Endodermal cell (in vitro differentiated cells): ENCODE results near the gene PPM1A. TPM values are rescaled to one million over a fixed set of nuclear protein-coding genes. Genes with fewer than 3 reads are reported as not detected.

ENCODE experiments used
- DNase-seq: peaks from one replicate; pipeline ENCODE4 v3.0.0-alpha.2; 2017
- H3K27ac ChIP-seq: 2 replicates; pipeline ENCODE4 v1.5.1; 2013; ENCODE audit warnings: mild to moderate bottlenecking, low read depth, low read length, moderate library complexity
- H3K27me3 ChIP-seq: 2 replicates; pipeline ENCODE4 v1.6.1; 2013; ENCODE audit warnings: mild to moderate bottlenecking, low read length, moderate library complexity; ENCODE audit not compliant: insufficient read depth, control insufficient read depth, poor library complexity, severe bottlenecking
- H3K36me3 ChIP-seq: 2 replicates; pipeline ENCODE4 v1.7.0; 2013; ENCODE audit warnings: mild to moderate bottlenecking, low read length, moderate library complexity; ENCODE audit not compliant: control insufficient read depth, insufficient read depth
- H3K4me1 ChIP-seq: one replicate; pipeline ENCODE4 v1.7.0; 2013; ENCODE audit warnings: low read length; ENCODE audit not compliant: control insufficient read depth, insufficient read depth
- H3K4me3 ChIP-seq: 2 replicates; pipeline ENCODE4 v1.5.1; 2013; ENCODE audit warnings: mild to moderate bottlenecking, low read length, moderate library complexity
- H3K9ac ChIP-seq: 2 replicates; pipeline ENCODE4 v1.6.1; 2013; ENCODE audit warnings: mild to moderate bottlenecking, low read length, moderate library complexity; ENCODE audit not compliant: poor library complexity, severe bottlenecking; ENCODE audit errors: extremely low read depth
- H3K9me3 ChIP-seq: 2 replicates; pipeline ENCODE4 v1.6.1; 2013; ENCODE audit warnings: mild to moderate bottlenecking, low read length, moderate library complexity; ENCODE audit not compliant: control insufficient read depth
- H3K27ac Mint-ChIP-seq: 2 replicates; pipeline ENCODE4 v1.8.0; 2020; ENCODE audit warnings: mixed read lengths
- H3K27me3 Mint-ChIP-seq: 2 replicates; pipeline ENCODE4 v1.8.0; 2021; ENCODE audit warnings: mild to moderate bottlenecking, mixed read lengths; ENCODE audit not compliant: insufficient read depth
- H3K36me3 Mint-ChIP-seq: 2 replicates; pipeline ENCODE4 v1.8.0; 2020; ENCODE audit warnings: low read depth, mixed read lengths
- H3K4me1 Mint-ChIP-seq: 2 replicates; pipeline ENCODE4 v1.8.0; 2020; ENCODE audit warnings: mixed read lengths
- H3K4me3 Mint-ChIP-seq: 2 replicates; pipeline ENCODE4 v1.8.0; 2020; ENCODE audit warnings: mild to moderate bottlenecking, moderate library complexity, mixed read lengths
- H3K9me3 Mint-ChIP-seq: 2 replicates; pipeline ENCODE4 v1.8.0; 2020; ENCODE audit warnings: mild to moderate bottlenecking, mixed read lengths
- WGBS, 2 experiments: methylation state at CpG; one replicate each; pipeline versions ENCODE4 v1.1.5 to v1.1.7; 2013; ENCODE audit warnings: missing lambda C conversion rate in 2 of 2, mixed read lengths in 1 of 2; ENCODE audit not compliant: insufficient coverage in 1 of 2, insufficient read length in 1 of 2; 5-methylcytosine and 5-hydroxymethylcytosine counted together
- total RNA-seq, 2 donors: library from RNA; stranded (reverse); fragmentation: NEBNext Ultra II Directional in 1 of 2; extraction: Animal tissue kit (Norgen Biotek cat#: 25700) in 1 of 2; gene quantifications; 2 replicates in 1 of 2; 3 replicates in 1 of 2; pipeline ENCODE4 v1.2.1, GENCODE V29; 2021
- TF ChIP-seq, protein P1 (sequence below): fragments of 200-600 bp; sonication (generic); conservative IDR thresholded peaks from 2 replicates; pipeline ENCODE4 v1.5.0; 2021; ENCODE audit warnings: antibody characterized with exemption, mild to moderate bottlenecking

Gene PPM1A
- total RNA-seq, 2 donors from 2014 or later = 38.9 to 42.9 TPM

DNA sequence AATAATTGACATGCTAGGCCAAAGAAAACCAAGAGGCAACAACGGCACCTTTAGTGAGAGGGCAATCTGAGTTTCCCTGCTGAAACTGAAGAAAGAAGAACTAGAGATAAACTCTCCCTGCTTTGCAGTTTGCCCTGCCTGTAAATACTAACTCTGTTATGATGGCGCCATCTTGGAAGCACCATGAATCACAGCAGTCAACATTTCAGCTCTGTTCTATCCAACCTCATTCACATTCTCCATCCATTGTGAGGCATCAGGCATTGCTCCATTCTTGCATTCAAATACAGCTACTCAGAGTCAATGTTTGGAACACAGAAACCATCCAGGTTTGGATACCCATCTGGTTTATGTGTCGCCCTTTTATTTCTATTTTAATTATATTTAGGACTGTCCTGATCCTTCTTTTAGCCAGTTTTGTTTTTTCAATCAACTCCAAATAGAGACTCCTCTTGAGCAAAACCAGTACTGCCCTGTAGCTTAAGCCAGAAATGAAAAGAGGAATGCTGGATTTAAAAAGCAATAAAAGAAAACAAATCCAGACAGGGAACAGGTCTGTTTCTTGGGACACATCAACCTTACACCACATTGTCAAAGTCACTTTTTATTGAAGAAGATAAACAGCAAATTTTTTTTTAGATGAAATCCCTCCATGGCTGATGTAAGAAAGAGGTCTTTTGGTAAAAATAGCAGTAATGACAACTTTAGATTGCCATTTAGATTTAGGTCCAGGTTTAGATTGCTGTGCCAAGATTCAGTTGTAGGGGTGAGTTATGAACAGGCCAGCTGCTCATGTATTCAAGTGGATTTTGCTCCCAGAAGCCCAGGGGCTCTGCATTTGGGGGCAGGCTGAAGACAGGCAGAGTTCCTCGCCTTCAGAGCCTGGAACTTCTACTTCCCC, 33.3 kb upstream of the PPM1A start:
- no peaks in the 10 kb centered on the region for H3K9me3 Mint-ChIP-seq
- H3K27ac ChIP-seq = no peak overlapping the region
- H3K27ac Mint-ChIP-seq = no peak overlapping the region
- H3K9ac ChIP-seq = no peak overlapping the region
- WGBS, 2 experiments = 91 to 94% methylated on average over 3 to 4 of the region's 4 CpGs
- DNase-seq = no peak
- no peaks in the 10 kb centered on the region for H3K27me3 ChIP-seq
- H3K27me3 Mint-ChIP-seq = peaks cover 2% of the 10 kb centered on the region
- TF ChIP-seq, protein P1, sequence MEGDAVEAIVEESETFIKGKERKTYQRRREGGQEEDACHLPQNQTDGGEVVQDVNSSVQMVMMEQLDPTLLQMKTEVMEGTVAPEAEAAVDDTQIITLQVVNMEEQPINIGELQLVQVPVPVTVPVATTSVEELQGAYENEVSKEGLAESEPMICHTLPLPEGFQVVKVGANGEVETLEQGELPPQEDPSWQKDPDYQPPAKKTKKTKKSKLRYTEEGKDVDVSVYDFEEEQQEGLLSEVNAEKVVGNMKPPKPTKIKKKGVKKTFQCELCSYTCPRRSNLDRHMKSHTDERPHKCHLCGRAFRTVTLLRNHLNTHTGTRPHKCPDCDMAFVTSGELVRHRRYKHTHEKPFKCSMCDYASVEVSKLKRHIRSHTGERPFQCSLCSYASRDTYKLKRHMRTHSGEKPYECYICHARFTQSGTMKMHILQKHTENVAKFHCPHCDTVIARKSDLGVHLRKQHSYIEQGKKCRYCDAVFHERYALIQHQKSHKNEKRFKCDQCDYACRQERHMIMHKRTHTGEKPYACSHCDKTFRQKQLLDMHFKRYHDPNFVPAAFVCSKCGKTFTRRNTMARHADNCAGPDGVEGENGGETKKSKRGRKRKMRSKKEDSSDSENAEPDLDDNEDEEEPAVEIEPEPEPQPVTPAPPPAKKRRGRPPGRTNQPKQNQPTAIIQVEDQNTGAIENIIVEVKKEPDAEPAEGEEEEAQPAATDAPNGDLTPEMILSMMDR = no peak
- H3K4me3 Mint-ChIP-seq = no peak overlapping the region
- H3K4me3 ChIP-seq = no peak overlapping the region
- H3K4me1 ChIP-seq = no peaks in the 10 kb centered on the region
- no peaks in the 10 kb centered on the region for H3K36me3 ChIP-seq
- H3K9me3 ChIP-seq = no peaks in the 10 kb centered on the region
- peaks cover 6% of the 10 kb centered on the region for H3K4me1 Mint-ChIP-seq
- no peaks in the 10 kb centered on the region for H3K36me3 Mint-ChIP-seq

DNA sequence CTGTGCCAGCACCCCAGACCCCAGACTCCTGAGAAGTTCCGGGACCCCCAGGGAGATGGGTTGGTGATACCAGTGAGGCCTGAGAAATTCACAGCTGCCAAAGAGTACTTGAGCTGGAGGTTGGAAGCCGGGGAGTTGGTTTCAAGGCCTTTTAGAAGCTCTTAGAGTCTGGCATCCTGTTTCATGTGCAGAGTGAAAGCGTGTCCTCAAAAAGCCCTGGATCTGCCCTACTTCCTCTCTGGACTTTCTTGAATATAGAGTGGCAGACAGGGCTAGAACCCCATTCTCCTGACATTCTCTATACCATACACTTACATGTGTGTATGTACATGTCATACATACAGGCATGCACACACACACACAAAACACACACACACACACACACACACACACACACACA, 31.3 kb upstream of the PPM1A start:
- H3K27me3 ChIP-seq = no peaks in the 10 kb centered on the region
- H3K27ac ChIP-seq = no peak overlapping the region
- no peak overlapping the region for H3K27ac Mint-ChIP-seq
- H3K9me3 Mint-ChIP-seq = no peaks in the 10 kb centered on the region
- no peak for DNase-seq
- 90 to 93% methylated on average over 3 of the region's 3 CpGs for WGBS, 2 experiments
- H3K9ac ChIP-seq = no peak overlapping the region
- H3K4me3 Mint-ChIP-seq = no peak overlapping the region
- no peak overlapping the region for H3K4me3 ChIP-seq
- TF ChIP-seq, protein P1 = no peak
- H3K4me1 Mint-ChIP-seq = peaks cover 13% of the 10 kb centered on the region
- no peaks in the 10 kb centered on the region for H3K36me3 ChIP-seq
- H3K27me3 Mint-ChIP-seq = peaks cover 2% of the 10 kb centered on the region
- no peaks in the 10 kb centered on the region for H3K9me3 ChIP-seq
- H3K4me1 ChIP-seq = no peaks in the 10 kb centered on the region
- H3K36me3 Mint-ChIP-seq = no peaks in the 10 kb centered on the region

DNA sequence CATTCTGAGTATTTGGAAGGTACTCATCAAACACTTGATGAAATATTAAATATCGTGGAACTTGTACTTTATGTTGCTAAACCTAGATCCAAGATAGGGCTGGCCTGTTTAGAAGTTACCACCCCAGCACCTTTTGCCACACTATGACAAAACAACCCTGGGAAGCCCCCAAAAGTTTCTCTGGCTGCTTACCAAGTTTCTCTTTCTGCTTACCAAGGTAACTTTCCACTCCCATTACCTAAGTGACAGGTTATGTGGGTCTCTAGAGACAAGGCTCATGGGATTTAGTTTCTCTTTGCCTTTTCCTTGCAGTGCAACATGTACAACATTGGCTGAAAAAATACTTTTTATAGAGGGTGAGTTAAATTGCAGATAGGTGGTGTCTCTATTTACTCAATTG, 28.9 kb upstream of the PPM1A start:
- no peak for DNase-seq
- Mint-ChIP-seq H3K27me3 (peaks cover 2% of the 10 kb centered on the region), H3K4me1 (peaks cover 13% of the 10 kb centered on the region), H3K27ac (no peak overlapping the region), H3K36me3 (no peaks in the 10 kb centered on the region), H3K4me3 (no peak overlapping the region), H3K9me3 (no peaks in the 10 kb centered on the region)
- Histone ChIP-seq H3K9ac (no peak overlapping the region), H3K27ac (no peak overlapping the region), H3K4me1 (no peaks in the 10 kb centered on the region), H3K4me3 (no peak overlapping the region), H3K9me3 (no peaks in the 10 kb centered on the region), H3K36me3 (no peaks in the 10 kb centered on the region), H3K27me3 (no peaks in the 10 kb centered on the region)
- WGBS, 2 experiments = 100% methylated on average over 1 of the region's 1 CpG; no CpG with 5 or more reads in 1 of the 2 experiments
- TF ChIP-seq, protein P1 = no peak
